GM19240 (cell line): ENCODE results near the gene AGPAT3.

Experiments
- DNase-seq: peaks from one replicate; pipeline ENCODE4 v3.0.0; 2011; ENCODE audit warnings: low spot score; ENCODE audit not compliant: insufficient read length

AGPAT3 gene

DNA sequence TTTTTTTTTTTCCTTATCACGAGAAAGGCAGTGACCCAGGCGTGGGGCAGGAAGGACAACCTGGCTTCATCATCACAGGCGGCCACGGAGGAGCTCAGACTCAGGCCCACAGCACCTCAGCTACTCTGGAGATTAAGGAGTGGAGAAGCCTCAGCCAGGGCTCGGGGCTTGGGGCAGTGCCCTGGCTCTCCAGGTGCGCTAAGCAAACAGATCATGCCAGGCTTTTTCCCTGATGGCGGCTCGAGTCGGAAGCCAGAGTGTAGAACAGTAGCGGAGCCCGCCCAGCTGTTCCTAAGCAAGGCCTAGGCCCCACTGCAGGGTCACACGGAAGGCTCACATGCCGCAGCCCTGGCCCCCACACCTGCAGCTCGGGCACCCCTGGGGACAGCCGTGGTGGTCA lies 70.7 kb downstream of the AGPAT3 start:
- no peak for DNase-seq

DNA sequence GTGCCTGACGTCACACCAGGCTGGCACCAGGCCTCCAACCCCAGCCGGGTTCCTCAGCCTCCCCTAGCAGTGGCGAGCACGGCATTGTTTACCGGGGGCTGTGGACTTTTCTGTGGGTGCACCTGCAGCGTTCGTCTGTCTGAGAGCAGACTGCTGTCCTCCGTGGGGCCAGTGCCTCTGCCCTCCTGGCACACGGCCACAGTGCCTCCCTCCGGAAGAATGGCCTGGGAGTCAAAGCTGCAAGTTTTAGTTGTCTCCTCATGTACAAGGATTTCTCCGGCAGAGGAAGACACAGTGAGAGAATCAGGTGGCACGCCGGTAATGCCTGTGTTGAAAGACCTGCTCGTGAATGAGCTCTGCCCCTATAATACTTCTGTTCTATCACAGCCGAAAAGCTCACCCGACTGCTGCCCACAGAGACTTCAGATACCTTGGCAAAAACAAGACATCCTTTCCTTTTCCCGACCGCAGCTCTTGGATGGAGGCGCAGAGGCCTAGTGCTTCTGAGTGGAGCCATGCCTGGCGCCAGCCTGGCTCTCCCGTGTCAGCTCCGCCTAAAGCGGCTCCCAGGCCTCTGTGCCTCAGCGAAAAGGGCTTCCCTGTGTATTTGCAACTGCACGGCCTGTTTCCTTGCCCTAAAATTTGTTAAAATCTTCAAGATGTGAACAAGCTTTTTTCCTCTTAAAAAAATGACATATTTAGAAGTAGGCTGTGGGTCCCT lies 71.4 kb downstream of the AGPAT3 start:
- no peak for DNase-seq

DNA sequence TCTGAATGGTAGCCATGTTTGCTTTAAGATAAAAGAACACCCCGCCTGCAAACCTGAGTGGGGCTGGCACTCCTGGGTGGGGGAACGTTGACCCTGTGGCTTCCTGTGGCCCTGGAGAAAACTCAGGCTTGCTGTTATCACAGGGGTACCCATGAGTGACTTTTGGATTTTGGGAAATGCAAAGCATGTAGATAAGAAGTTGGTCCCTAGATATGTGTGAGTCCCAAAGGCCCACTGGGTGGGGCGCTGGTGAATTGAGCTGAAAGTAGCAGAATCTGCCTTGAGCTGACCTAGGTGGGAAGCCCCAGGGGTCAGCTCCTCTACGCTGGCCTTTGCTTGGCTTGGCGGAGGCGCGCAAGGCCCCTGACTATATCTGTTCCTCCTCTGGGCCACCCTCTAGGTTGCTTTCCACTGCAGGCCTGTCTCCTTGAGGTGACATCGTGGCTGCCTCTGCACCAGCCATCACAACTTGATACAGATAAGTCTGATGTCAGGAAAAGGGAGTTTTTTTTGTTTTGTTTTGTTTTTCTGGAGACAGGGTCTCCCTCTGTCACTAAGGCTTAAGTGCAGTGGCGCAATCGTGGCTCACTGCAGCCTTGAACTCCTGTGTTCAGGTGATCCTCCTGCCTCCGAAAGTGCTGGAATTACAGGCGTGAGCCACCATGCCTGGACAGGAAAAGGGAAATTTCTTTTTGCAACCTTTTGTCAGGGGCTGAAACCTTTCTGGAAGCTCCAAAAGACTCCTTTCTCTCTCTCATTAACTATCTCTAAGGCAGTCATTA lies 72.2 kb downstream of the AGPAT3 start:
- no peak for DNase-seq

DNA sequence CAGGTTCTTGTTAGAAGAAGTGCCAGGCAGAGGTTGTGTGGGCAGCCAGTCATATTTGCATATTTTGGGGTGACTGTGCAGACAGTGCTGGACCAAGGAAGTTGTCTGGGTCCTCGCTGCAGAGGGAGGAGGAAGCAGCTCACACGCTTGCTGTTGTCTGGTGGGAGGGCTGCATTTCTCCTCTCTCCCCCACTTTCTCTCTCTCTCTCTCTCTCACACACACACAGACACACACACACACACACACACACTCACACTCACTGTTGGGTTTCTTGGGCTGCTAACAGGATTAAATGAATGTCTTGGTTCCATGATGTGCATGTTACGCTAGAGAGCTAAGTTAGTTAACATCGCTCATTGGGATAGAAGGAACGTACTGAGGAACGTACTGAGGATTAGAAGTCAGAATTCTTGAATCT lies 72.9 kb downstream of the AGPAT3 start:
- peak; percentile 68 for DNase-seq

DNA sequence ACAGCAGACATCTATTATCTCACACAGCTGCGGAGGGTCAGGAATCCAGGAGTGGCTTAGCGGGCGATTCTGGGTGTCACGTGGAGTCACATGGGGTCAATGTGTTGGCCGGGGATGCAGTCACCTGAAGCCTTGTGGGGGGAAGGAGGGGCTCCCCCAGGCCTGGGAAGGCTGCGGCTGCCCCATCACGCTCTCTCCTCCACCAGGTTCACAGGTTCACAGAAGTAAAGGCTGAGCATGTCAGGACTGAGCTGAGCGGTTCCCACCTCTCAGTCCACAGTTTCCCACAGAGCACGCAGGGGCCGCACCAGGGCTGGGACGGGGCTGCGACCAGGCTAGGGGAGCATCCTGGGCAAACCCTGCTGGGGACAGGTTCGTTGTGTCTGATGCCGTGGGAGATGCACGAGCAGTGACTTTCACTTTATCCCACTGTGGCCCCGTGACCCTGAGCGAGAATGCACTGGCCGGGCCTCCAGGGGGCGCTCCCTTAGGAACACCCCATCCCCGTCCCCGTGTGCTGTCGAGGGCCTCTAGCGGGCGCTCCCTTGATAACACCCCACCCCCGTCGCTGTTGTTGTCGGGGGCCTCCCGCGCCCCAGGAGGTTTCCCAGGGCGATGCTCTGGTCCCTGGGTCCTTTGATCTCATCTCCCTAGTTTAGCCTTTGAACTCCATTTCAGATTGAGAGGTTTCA lies 73.9 kb downstream of the AGPAT3 start:
- DNase-seq = peak; percentile 97

DNA sequence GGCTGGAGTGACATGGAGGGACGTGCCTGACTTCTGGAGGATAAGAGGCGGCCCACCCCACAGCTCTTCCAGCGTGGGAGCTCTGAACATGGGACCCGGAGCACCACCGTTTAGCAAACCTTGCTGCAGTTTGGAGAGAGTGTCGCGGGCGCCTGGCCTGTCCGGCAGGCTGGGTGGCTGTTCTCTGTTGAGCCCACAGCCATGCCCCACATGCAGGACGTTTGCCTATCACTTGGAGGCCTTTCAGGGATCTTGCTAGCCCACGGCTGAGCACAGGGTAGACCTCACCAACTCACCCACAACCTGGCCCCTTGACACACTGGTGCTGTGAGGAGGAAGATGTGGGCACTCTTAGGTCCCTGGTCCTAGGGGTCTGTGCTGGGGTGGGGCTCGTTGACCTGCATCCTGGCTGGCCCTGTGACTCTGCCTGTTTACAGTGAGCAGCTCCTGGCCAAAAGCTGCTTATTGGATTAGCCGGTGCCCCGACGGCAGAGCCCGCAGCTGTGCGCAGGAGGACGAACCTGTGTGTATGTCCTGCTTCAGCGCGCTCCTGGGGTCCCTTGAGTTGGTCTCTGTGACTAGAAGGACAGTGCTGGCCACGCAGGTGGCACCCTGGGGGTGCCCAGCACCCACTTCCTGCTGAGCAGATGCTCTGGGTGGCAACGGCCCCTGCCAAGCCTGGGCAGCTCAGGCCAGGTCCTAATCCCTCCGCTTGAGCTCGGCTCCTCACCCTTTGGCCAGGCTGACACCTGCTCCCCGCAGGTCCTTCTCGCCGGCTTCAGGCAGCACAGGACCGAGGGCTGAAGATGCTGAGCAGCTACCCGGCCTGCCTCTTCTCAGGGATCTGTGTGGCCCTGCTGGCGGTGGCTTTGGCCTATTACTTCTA lies 74.7 kb downstream of the AGPAT3 start:
- DNase-seq = no peak

DNA sequence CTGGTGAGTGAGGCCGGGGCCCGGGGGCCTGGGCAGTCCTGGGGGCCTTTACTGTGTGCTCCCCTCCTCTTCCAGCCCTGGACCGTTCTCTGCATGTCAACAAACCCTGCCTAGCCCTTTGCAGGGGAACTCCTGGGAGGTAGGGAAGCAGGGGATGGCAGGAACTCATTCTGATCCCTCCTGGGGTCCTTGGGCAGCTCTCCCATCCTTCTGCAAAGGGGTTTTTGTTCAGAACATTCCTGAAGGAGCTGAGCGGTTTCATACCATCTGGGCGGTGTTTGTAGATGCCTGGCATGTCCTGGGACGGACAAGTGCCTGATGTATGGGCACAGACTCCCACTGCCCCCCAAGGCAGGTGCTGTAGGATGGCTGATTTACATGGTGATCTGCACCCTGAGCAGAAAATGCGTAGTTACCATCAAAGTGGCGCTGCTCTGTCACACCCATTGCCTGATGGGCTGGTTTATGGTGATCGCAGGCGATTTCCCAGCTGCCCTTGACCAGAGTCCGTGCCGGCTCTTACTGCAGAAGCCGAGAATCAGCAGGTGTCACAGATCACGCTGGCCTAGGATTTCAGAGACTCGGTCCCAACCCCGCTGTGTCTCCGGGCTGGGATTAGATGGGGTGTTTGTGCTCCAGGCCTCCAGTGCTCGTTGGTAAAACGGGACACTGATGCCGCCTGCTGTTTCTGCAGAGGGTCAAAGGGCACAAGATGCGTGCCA lies 75.5 kb downstream of the AGPAT3 start:
- DNase-seq = no peak

DNA sequence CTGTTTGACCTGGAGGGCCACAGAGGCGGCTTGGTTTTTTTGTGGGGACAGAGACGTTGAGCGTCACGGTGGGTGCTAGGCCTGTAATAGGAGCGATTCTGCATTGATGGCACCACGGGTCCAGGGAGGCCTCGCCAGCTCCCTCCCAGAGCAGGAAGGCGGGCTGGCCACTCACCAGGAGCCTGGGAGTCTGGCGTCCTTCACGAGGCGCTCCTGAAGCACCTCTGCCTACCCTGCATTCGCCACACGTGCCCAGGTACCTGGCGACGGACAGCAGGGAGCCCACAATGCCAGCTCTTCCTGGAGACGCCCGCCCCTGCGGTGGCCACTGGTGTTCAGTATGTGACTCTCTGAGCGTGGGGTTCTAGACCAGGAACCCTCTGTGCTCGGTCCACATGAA lies 77.2 kb downstream of the AGPAT3 start:
- DNase-seq = no peak

DNA sequence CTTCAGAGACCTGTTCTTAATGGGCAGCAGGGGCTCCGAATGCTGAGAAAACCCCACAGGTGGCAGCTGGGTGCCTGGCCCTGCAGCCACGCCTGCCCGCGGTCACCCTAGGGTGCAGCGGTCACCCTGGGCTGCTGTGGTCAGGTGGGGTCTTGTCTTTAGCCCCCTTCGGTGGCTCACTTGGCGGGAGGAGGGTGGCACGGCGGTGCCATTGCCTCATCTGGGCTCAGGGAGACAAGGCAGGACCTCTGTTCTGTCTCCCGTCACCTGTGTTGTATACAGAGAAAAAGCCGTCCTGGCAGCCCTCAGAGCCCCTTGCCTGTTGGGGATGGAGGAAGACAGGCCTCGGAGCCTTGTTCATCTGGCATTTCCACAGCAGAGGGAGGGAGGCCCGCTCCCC lies 77.6 kb downstream of the AGPAT3 start:
- DNase-seq = no peak

DNA sequence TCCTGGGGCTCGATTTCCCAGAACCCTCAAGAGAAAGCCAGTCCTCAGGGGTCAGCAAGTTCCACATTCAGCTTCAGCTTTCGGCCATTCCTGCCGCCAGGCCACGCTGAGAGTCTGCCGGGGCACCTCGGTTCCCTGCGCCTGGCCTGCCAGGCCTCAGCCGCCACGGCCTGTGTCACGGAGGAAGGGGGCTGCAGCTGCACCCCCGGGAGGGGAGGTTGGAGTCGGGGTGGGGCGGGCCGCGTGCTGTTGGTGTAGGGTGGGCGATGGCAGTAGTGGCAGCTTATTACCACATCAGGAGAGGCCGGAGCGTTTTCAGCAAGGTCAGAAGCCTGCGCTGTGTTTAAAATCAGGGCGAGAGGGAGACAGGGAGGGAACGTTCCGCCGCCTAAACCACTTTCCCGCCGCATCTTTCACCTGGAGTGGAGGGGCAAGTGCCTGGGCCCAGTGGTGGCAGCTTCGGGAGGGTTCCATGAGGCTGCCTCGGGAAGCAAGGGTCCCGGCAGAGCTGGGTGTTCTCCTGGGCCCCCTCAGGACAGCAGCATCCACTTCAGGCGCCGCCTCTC lies 78.6 kb downstream of the AGPAT3 start:
- no peak for DNase-seq

DNA sequence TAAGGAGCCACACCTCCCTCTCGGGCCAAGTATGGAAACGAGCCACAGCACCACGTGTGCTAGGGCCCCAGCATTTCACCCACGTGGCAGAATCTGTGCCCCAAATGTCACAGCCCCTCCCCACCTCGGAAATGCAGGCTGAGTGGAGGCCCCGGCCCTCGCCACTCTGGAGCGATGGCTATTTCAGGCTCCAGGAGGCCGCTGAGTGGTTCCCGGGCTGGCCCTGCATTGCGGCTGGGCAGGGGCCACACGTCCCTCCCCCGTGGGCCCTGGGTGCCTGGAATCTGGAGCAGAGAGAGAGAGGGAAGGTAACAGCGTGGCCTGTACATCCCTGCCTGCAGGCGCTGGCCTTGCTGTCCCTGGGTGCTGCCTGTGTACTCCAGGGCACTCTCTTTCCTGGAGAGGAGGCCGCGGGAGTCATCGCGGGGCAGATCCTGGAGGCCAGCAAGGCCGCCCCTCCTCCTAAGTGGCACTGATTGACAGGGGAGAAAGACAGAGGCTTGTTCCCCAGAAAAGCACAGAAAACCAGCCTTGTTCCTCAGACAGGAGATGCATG lies 79.1 kb downstream of the AGPAT3 start:
- DNase-seq = no peak

DNA sequence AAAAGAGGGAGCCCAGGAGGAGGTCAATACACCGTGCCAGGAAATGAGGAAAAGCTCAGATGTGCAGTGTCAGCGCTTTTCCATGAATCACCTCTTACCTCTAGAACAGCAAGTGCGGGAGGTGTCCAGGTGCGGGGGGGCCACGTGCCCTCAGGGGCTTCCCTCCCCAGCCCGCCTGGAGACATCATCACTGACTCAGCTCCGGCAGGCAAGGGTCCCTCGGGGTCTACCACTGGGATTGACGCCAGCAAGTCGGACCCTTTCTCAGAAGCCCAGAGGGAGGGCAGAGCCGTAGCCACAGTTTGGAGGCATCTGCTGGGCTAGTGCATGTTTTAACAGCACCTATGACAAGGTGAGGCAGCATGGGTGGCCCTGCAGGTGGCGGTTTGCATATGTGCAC lies 79.7 kb downstream of the AGPAT3 start:
- no peak for DNase-seq

DNA sequence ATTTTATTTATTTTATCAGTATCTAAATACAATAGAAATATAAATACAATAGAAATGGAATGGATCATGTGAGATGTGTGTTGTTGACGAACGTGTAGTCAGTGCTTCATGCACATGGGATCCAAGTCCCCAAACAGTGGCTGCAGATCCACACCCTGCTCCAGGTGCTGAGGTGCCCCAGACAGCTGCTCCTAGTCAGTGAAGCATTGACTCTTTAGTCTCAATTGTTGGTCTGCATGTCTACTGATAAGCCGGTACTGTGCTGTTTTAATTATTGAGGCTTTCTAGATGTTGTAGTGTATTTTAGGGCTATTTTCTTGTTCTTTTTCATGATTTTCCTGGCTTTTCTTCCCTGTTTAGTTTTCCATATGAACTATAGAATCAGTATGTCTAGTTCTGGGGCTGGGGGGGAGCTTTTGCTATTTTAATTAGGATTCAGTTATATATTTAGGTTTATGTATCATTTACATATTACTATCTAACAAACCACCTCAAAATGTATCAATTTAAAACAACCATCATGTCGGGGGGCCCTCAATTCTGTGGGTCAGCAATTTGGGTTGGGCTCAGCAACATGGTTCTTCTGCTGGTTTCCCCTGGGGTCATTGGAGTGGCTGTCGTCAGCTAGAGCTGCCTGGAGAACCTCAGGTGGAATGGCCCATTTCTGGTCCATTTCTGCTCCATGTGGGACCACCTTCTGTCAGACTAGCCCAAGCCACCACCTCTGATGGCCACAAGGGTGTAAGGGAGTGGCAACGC lies 83.9 kb downstream of the AGPAT3 start:
- DNase-seq = no peak

DNA sequence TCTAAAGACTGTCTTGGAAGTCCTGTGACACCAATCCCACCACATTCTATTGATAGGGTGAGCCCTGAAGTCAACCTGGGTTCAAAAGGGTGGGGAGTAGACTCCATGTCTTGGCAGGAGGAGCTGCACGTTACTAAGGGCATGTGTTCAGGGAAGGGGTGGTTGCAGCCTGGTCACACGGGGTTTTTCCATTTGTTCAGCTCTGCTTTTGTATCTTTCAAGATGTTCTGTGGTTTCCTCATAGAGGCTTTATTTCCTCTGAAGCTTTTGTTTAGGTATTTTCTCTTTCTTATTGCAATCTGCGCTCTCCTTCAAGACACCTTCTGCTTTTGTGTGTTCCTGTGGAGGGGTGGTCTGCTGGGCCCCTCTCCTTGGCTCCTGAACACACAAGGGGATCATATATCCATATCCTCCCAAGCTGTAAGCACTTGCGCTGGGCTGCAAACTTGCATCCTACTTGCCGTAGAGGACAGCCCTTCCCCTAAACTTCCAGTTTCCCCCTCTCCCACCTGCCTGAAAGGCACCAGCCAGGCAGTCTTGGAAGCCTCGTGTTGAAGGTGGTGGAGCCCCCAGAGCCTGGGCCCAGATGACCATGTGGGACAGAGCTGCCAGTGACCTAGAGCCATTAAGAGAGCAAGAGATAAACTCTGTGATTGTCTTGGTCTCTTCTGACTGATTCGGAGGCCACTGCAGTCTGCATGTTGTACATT lies 84.6 kb downstream of the AGPAT3 start:
- DNase-seq = no peak

DNA sequence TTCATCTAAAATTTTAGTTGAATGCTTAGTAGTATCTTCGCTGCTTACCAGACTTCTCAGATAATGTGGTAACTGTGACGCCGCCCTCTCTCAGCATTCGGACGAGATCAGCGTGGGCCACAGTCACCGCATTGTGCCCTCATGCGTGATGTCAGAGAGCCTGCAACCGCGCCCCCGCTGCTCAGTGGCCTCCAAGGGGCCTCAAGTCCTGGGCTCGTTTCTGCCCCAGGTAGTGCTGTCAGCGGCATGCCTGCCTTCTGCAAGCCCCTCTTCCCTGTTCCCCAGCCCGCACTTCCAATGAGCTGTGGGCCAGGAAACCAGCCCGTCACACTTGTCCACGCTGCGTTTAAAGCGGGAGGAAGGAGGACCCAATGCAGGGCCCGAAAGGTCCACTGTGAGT lies 85.5 kb downstream of the AGPAT3 start:
- DNase-seq = no peak

DNA sequence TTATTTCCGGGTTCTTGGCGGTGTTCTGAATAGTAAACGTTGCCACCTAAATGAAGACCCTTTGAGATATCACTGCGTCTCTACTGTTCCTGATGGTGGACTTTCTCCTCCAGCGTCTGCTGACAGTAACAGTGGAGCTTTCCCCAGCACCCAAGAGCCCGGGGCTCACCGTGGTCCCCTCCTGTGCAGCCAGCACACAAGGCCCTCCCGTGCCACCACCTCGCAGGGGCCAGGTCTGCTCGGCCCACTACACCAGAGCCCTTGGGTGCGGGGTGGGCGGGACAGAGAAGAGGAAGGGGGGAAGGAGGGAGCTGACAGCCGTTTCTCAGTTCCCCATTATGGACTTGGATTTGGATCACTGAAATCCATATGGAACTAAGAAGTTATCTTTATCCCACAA lies 85.9 kb downstream of the AGPAT3 start:
- no peak for DNase-seq

DNA sequence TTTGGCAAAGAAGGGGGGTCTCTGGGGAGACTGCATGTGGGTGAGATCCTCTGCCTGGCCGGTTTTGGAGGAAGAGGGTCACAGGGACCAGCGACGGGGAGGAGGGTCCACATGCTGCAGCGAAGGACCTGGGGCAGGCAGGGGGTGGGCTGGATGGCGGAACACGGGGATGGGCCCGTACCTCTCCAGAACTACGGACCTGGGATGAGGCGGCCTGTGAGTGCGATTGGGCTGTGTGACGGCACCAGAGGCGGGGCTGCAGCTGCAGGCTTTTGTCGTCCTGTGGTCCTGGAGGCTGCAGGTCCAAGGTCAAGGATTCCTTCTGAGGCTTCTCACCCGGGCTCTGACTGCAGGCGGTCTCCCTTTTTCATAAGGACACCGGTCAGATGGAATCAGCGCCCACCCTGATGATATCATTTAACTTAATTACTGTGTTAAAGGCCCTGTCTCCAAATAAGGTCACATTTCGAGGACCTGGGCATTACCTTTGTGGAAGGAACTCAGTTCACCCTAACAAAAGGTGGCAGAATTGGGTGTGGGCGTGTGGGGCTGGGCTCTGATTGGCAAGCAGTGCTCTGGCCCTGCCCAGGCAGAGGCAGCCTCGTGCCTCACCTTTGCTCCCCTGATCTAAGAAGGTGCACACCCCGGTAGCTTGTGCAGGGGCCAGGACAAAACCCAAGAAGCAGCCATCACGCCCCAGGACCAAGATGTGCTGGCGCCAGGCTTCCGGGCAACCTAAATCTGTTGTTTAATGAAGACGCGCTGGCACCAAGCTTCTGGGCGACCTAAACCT lies 87.1 kb downstream of the AGPAT3 start:
- no peak for DNase-seq

DNA sequence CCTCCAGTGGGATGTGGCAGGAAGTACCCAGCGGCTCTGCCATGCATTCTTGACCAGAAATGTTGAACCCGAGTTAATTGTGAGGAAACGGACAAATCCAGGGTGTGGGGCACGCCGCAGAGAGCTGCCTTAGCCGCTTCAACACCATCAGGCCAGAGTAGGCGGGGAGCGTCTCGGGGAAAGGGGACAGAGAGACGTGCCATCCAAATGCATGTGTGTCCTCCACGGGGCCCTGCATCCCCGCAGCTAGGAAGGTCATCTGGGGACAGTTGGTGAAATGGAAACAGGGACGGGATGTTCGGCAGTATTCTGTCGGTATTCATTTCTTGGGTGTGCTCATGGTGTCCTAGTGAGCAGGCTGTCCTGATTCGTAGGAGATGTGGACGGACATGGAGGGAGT lies 88.0 kb downstream of the AGPAT3 start:
- no peak for DNase-seq
